Mesothelial cell of epicardium (in vitro differentiated cells): ENCODE data around the gene TFDP2. TPM values are rescaled to one million over a fixed set of nuclear protein-coding genes. Genes with fewer than 3 reads are reported as not detected.
A peak's percentile ranks its signal among the peaks of the same experiment; 100 is the strongest.
"Not testable (repeated sequence)": the region's sequence is repeated elsewhere in the genome, so short reads cannot be mapped to it uniquely, and the experiment has no call there.

ENCODE experiments used
- DNase-seq, 2 experiments: peaks; one replicate each; pipeline ENCODE4 v3.0.0; 2021; ENCODE audit warnings: low spot score in 2 of 2; ENCODE audit not compliant: unreplicated experiment in 2 of 2
- H3K27ac Mint-ChIP-seq: 2 replicates; pipeline ENCODE4 v1.8.0; 2021; ENCODE audit warnings: mixed read lengths
- H3K27me3 Mint-ChIP-seq: 2 replicates; pipeline ENCODE4 v1.8.0; 2021; ENCODE audit warnings: low read depth, mixed read lengths
- H3K36me3 Mint-ChIP-seq: 2 replicates; pipeline ENCODE4 v1.8.0; 2021; ENCODE audit warnings: mixed read lengths
- H3K4me1 Mint-ChIP-seq: 2 replicates; pipeline ENCODE4 v1.8.0; 2021; ENCODE audit warnings: mixed read lengths
- H3K4me3 Mint-ChIP-seq: 2 replicates; pipeline ENCODE4 v1.8.0; 2021; ENCODE audit warnings: mild to moderate bottlenecking, moderate library complexity, mixed read lengths
- H3K9me3 Mint-ChIP-seq: 2 replicates; pipeline ENCODE4 v1.8.0; 2021; ENCODE audit warnings: mixed read lengths
- total RNA-seq: library from RNA; stranded (reverse); gene quantifications from 3 replicates; pipeline ENCODE4 v1.2.1, GENCODE V29; 2021
- TF ChIP-seq, protein P1 (sequence below): fragments of 200-600 bp; sonication (generic); IDR thresholded peaks from one replicate; pipeline ENCODE4 v1.5.0; 2021; ENCODE audit warnings: antibody characterized with exemption; ENCODE audit not compliant: unreplicated experiment

TFDP2 gene
- total RNA-seq, 1 donor from 2014 or later = 109 TPM

DNA sequence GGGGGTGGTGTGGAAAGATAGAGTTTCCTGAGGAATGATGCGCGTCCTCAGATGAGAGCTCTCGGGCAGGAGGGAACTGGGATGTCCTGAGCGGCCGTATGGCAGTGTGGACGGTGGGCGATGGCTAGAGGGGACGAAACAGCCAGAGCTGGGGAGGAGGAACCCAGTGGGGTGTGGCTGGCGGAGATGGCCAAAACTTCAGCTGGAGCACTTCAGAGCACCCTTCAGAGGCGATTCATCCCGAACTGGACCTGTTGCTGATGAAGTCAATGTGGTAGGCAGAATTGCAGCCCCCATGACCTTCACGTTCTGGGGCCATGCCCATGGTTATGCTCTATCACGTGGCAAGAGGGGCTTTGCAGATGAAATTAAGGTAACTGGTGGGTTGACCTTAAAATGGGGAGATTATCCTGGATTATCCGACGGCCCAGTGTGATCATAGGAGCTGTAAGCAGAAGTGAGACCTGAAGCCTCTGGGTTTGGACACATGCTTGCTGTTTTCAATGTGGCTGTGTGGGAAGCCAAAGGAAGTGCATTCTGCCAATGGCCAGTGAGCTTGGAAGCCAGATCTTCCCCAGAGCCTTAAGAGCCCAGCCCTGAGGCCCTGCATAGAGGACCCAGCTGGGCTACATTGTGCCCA, 220.6 kb downstream of the TFDP2 start:
- no peak for DNase-seq
- Mint-ChIP-seq H3K4me1 (no peaks in the 10 kb centered on the region), H3K9me3 (no peaks in the 10 kb centered on the region), H3K27ac (no peak overlapping the region), H3K4me3 (no peak overlapping the region), H3K27me3 (no peaks in the 10 kb centered on the region), H3K36me3 (peaks cover 22% of the 10 kb centered on the region)
- TF ChIP-seq, protein P1, sequence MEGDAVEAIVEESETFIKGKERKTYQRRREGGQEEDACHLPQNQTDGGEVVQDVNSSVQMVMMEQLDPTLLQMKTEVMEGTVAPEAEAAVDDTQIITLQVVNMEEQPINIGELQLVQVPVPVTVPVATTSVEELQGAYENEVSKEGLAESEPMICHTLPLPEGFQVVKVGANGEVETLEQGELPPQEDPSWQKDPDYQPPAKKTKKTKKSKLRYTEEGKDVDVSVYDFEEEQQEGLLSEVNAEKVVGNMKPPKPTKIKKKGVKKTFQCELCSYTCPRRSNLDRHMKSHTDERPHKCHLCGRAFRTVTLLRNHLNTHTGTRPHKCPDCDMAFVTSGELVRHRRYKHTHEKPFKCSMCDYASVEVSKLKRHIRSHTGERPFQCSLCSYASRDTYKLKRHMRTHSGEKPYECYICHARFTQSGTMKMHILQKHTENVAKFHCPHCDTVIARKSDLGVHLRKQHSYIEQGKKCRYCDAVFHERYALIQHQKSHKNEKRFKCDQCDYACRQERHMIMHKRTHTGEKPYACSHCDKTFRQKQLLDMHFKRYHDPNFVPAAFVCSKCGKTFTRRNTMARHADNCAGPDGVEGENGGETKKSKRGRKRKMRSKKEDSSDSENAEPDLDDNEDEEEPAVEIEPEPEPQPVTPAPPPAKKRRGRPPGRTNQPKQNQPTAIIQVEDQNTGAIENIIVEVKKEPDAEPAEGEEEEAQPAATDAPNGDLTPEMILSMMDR = no peak

DNA sequence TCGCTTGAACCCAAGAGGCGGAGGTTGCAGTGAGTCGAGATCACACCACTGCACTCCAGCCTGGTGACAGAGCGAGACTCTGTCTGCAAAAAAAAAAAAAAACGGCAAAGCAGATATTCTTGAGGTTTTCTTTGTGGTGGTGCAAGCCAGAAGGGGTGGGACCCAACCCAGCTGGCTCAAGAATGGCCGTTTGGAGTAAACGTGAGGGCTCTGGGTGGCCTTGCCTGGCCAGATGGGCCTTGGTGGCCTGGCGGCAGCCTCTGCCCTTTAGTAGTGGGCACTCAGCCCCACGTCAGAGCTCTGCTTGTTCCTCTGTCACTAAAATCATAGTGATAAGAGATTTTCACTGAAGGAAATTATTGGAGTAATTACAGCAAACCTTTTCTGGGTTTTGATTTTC, 222.4 kb downstream of the TFDP2 start:
- no peak for DNase-seq
- H3K4me1 Mint-ChIP-seq = peaks cover 1% of the 10 kb centered on the region
- H3K27me3 Mint-ChIP-seq = no peaks in the 10 kb centered on the region
- no peaks in the 10 kb centered on the region for H3K9me3 Mint-ChIP-seq
- peaks cover 32% of the 10 kb centered on the region for H3K36me3 Mint-ChIP-seq
- no peak overlapping the region for H3K4me3 Mint-ChIP-seq
- H3K27ac Mint-ChIP-seq = no peak overlapping the region
- TF ChIP-seq, protein P1 = no peak

DNA sequence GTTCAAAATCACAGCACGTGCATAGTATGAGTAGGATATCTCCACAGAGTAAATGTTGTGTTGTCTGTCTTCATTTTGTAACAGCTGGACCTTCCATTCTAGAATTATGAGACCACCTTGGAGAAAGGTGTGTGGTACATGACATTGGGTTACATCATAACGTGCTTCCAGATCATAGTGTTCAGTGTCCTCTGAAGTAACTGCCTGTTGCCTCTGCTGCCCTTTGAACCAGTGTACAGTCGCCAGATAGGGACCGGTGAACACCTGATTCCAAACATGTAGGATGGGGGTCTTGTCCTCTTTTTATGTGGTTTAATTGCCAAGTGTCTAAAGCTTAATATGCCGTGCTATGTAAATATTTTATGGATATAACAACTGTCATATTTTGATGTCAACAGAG, 223.7 kb downstream of the TFDP2 start:
- not testable (repeated sequence) for H3K9me3 Mint-ChIP-seq, H3K4me3 Mint-ChIP-seq, H3K27me3 Mint-ChIP-seq, DNase-seq, H3K27ac Mint-ChIP-seq, H3K4me1 Mint-ChIP-seq
- peaks cover 37% of the 10 kb centered on the region for H3K36me3 Mint-ChIP-seq

DNA sequence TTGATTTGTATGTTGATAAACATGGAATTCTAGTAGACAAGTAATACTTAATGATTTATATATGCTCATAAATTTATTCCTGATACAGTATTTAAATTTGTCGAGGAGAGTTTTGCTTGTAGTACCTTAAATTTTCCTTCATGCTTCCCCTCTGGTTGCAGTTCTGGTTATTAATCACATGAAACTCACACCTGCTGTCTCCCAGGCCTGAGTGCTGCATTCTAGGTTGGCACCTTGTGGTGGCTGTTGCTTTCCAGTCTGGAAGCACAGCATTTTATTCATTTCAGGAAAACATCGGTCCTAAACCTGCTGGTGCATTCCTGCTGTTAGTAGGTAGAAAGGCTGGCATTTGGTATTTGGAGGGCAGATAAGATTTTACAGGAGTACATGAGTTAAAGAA, 228.0 kb downstream of the TFDP2 start:
- Mint-ChIP-seq H3K4me3 (no peak overlapping the region), H3K36me3 (peaks cover 28% of the 10 kb centered on the region), H3K27me3 (no peaks in the 10 kb centered on the region), H3K9me3 (no peaks in the 10 kb centered on the region), H3K4me1 (peaks cover 24% of the 10 kb centered on the region), H3K27ac (peak overlapping the region; percentile 19)
- DNase-seq = no peak
- TF ChIP-seq, protein P1 = no peak

DNA sequence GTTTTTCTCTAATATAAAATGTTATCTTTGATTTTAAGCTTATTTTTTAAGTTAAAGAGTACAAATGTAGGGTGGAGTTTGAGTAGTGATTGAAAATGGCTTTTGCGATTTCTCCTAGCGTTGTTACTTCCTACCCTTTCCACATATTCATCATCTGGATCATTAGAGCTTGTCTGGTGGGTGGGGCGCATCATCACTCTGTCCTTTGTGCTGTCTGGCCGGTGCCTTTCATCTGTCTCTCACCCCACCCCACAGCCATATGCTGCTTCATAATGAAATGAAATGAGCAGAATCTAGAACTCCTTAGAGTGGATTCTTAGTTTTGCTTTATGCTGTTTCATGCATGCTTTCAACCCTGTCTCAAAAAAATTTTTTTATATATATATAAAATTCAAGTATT, 228.6 kb downstream of the TFDP2 start:
- peaks cover 25% of the 10 kb centered on the region for H3K36me3 Mint-ChIP-seq
- TF ChIP-seq, protein P1 = no peak

DNA sequence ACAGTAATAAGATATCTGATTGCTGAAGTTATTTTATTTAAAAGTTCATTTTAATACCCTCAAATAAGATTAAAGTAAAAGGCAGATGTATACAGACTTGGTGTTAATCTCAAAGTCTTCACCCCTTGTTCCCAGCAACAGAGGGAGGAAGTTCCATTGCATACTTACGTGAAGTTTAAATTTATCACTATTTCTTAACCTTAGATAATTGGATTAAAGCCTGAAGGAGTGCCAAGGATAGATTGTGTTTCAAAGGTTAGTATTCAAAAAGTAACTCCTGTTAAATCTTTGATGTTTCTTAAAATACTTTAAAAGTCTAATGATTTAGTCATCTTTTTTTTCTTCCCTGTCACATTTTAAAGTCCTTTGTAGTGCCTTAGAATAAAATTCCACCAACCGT, 233.6 kb downstream of the TFDP2 start:
- TF ChIP-seq, protein P1 = no peak
- Mint-ChIP-seq H3K9me3 (peaks cover 6% of the 10 kb centered on the region), H3K27ac (peak overlapping the region; percentile 74), H3K4me3 (no peak overlapping the region), H3K27me3 (no peaks in the 10 kb centered on the region), H3K4me1 (peaks cover 46% of the 10 kb centered on the region), H3K36me3 (peaks cover 23% of the 10 kb centered on the region)
- no peak for DNase-seq

More for the DNA sequence above, 228.6 kb downstream of the TFDP2 start:
- Mint-ChIP-seq H3K27me3 (no peaks in the 10 kb centered on the region), H3K4me3 (no peak overlapping the region), H3K27ac (peak overlapping the region; percentile 72), H3K9me3 (no peaks in the 10 kb centered on the region), H3K4me1 (peaks cover 29% of the 10 kb centered on the region)
- no peak for DNase-seq
